GM18873 (cell line): ENCODE results near the gene STK24.

Experiments
- ATAC-seq: cut with Tn5 transposase; IDR thresholded peaks from one replicate; pipeline ENCODE4 v1.9.1; 2021; ENCODE audit warnings: mild to moderate bottlenecking, moderate library complexity, moderate number of reproducible peaks; ENCODE audit not compliant: unreplicated experiment, low FRiP score

Gene STK24

DNA sequence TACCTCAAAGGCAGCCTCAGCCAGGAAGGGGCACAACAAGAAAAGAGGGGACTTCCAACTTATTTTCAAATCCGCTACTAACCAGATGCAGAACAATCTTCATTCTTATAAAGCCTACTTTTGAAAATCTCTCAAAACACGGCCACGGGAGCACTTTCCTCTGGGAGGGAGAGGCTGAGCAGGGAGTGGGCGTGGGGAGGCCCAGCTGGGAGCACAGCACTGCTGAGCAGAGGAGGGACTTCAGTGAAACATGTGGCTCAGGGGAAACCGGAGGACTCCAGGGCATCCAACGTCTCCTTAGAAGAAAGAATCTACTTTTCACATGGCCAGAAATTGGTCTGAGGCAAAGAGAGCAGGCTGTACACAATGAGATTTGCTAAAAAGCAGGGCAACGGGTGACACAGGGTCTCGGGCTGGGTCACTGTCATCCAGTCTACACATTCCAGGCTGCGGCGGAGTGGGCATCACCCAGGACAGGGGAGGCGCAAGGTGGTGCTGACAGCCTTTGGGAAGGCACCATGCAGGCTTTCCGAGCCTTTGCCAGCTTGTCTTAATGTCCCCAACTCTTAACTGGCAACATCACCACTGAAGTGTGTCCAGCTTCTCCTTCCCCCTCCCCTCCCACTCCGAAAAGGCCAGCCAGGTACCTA lies 117.1 kb downstream of the STK24 start:
- no peak for ATAC-seq

DNA sequence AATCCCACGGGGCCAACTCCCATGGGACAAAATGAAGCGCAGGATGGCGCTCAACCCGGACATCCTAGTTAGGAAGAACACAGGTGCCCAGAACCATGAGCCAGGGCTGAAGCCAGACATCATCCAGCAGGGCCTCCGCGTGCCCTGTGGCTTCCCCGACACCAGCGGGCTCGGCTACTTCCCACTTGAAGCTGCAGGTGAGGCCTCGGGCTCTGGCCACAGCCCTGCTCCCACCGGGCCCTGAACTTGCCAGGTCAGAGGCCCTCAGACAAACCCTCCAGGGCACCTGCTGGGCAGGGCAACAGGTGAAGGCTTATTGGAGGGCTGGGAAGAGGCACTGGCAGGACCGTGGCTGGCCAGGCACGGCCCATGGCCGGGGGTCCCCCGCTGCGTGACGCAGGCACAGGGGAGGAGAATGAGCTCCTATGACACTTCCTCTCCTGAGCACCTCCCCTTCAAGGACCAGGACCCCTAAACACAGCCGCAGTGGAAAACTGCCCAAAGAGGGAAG lies 117.7 kb downstream of the STK24 start:
- no peak for ATAC-seq

GRCh38 chr13:98458431-98458830 lies 118.5 kb downstream of the STK24 start:
- ATAC-seq: no peak

DNA sequence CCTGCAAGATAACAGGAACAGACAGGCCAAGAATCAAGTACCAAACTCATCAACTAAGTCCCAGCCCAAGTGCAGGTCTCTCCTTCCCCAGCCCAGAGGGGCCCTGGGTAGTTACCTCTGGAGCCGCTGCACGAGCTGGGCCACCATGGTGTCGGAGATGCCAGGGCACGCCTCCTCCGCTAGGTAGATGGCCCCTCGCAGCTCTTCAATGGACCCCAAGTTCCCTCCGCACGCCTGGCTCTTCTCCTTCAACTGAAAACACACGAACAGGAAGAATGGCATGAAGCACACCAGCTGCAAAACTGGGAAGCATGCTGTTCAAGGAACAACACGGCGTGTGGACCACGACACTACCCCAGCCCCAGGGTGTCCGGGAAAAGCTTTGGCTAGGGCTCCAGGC lies 119.9 kb downstream of the STK24 start:
- ATAC-seq: no peak

GRCh38 chr13:98456413-98456845 lies 120.5 kb downstream of the STK24 start:
- ATAC-seq: no peak

- ATAC-seq: no peak
These were observed 122.5 kb downstream of the STK24 start for GRCh38 chr13:98454389-98454881.

GRCh38 chr13:98452851-98453843 lies 123.8 kb downstream of the STK24 start:
- no peak for ATAC-seq

DNA sequence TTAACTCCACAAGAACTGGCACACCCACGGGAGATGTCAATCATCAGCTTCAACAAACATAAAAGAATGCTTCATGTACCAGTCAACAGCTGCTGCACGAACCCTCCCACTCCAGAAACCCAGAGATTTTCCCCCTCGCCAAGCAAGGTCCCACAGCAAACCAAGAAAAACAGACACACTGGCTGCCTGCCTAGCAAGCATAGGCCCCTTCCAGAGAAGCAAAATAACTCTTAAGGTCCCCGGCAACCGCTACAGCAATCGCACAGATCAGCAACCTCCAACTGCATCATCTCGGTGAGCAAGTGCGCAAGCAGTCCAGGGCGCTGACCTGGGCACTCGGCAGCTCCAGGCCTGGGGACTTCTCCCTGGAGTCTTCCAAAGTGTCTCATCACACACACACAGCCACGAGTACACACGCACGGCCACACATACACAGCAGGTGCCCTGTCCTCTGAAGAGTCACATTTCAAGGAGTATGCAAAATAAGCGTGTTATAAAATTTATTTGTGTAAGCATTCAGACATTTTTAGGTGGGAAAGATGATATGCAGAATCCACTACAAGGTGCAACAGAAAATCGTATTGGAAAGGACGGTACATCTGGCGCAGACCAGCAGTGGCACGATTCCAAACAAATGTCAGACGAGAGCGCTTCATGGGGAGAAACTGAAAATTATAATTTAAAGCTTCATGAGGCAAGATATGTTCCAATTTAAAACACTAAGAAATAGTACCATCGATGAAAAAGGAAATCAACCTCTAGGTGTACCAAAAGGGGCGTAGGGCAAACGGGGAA lies 125.0 kb downstream of the STK24 start:
- ATAC-seq: no peak

DNA sequence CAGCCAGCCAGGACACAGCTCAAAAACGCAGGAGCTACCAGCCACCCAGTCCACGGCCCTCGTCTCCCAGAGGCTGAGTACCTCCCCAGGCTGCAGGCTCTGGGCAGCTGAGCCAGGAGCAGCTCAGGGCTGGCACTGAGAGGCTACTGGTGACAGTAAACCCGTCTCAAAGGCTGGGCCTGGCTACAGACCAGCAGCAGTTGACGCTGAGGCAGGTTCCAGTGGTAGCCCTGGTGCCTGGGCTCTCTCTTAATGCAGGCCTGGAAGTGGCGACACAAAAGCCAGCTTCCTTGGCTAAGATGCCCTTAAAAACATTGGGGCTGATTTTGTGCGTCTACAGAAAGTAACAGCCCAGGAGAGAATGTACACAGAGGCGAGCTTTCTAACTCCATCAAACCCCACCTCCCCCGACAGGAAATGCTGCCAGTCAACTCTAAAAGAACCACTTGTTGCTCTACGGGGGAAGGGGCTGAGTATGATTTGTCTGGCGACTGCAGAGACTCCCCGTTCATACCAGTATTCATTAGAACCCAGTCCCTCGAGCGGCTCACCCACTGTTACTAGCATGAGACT lies 126.3 kb downstream of the STK24 start:
- no peak for ATAC-seq

DNA sequence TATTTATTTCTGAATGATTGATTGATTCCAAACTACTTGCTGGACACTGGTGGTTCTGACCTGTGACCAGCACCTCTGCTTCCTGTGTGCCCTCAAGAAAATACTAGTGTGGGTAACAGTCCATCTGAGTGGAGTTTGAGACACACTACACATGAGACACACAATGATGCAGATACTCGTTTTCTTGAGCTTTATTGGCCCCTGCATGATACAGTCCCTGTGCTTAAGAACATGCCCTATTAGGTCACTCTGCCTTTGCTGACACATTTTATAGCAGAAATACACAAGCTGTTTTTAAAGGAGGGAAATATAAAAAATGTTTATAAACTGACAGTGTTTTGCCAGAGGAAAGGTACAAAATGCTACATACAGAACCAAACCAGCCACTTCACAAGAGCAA lies 126.9 kb downstream of the STK24 start:
- ATAC-seq: no peak

DNA sequence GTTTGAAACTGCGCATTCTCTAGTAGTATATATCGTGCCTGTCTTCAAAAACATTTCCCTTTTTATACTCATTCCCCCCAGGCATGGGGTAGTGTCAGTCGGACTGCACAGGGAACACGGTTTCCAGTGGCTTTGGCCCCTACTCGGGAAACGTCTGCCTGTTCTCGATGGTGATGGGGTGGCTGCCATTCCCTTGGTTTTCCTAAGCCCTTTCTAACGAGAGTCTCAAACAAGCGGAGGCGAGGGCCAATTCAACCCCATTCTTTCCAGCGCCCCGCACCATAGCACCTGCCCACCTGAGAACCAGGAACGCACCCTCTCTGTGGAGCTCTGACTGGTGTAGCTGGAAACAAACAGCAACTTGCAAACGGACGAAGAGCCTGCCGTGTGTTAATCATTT lies 127.6 kb downstream of the STK24 start:
- ATAC-seq: no peak

DNA sequence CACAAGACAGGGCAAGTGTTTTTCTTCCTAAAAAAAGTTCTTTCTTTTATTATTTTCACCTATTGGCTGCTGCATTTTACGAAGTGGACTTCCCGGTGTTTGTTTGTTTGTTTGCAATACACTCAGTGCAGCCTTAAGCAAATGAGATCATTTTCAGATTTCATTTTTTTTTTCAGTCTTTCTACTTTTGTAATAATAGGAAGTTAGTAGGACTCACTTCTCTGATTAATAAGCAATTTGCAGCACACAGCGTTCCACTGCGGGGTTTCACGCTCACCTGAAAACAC lies 128.3 kb downstream of the STK24 start:
- no peak for ATAC-seq

GRCh38 chr13:98447881-98448641 lies 128.8 kb downstream of the STK24 start:
- ATAC-seq: no peak

GRCh38 chr13:98447130-98447529 lies 129.8 kb downstream of the STK24 start:
- no peak for ATAC-seq

DNA sequence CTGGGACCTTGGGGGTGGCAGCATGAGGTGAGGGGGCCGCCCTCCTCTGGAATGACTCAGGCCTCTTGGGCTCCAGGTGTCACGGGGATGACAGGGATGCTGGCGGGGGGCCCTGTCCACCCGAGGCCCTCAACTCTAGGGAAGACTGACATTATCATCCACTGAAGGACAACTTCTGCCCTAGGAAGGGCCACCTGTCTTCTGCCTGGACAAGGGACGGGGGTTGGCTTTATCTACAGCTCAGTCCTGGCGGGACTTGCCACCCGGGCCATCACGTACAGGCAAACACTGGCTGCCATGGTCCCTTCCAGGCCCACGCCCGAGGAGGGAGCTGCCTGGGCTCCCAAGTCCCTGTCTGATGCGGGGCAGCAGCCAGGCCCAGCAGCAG lies 130.7 kb downstream of the STK24 start:
- no peak for ATAC-seq

GRCh38 chr13:98445340-98446233 lies 131.3 kb downstream of the STK24 start:
- no peak for ATAC-seq

DNA sequence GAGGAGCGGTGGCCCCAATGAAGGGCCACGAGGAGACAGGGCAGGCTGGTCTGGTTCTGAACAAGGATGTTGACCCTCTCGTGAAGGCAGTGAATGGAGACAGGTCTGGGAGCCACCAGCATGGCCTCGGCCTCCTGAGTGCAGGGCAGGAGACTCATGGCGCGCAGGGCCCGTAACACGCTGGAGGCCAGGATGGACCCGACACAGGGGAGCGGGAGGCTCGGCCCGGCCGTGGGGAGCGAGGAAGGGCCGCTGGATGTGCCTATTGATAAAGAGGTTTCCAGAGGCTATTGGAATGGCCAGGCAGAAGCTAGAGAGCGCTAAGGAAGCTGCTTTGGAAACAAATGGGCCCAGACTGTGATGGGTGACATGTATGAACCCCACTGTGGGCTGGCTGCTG lies 132.5 kb downstream of the STK24 start:
- ATAC-seq: no peak

DNA sequence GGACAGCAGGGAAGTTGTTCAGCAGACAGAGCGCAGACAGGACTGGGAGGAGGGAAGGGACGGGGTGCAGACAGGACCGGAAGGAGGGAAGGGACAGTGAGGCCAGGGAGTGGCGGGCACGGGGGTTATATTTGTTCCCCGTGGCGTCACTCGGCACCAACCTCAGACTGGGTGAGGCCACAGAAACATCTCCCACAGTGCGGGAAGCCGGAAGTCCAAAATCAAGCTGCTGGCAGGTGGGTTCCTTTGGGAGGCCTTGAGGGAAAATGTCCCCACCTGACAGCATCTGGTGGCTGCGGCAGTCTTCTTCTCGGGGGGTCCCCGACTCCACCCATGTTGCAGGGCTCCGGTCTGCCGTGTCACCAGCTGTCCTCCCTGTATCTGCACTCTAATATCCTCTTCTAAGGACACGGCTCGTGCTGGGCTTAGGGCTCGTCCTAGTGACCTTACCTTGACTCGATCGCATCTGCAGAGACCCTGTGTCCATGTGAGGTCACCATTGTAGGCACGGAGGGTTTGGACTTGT lies 133.0 kb downstream of the STK24 start:
- no peak for ATAC-seq
